Esophagus squamous epithelium (tissue), 4 donors: ENCODE measurements around the gene HELB.

ENCODE experiments used
- POLR2A ChIP-seq, 4 donors: fragments of 450-650 bp; IDR thresholded peaks; one replicate each; pipeline ENCODE4 v1.6.1; 2017; ENCODE audit warnings: antibody characterized with exemption in 4 of 4, mild to moderate bottlenecking in 4 of 4, moderate library complexity in 3 of 4
- TF ChIP-seq, protein P1 (sequence below), 6 experiments: fragments of 450-650 bp in 4 of 6; fragments of 200-600 bp in 2 of 6; sonication (generic) in 2 of 6; IDR thresholded peaks; one replicate each; pipeline ENCODE4 v1.5.1; 2016 to 2019; ENCODE audit warnings: antibody characterized with exemption in 6 of 6, mild to moderate bottlenecking in 4 of 6, moderate library complexity in 4 of 6

DNA sequence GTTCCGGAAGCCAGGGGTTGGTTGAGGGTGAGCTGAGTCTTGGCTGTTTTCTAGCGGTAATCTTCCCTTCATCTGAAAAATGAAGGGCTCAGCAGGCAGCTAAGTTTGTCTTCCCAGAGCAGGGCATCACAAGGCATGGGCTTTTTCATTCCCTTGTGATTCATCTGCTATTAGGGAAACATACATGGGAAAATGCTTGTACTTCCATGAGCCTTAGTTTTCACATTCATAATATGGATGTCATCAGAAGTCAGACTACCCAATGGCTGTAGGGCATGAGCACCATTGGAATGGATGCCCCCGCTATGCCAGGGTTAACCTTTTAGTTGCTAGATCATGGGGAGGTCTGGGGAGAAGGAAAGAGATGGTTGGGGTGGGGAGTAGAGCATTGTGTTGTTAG, 18.7 kb downstream of the HELB start:
- TF ChIP-seq, protein P1, sequence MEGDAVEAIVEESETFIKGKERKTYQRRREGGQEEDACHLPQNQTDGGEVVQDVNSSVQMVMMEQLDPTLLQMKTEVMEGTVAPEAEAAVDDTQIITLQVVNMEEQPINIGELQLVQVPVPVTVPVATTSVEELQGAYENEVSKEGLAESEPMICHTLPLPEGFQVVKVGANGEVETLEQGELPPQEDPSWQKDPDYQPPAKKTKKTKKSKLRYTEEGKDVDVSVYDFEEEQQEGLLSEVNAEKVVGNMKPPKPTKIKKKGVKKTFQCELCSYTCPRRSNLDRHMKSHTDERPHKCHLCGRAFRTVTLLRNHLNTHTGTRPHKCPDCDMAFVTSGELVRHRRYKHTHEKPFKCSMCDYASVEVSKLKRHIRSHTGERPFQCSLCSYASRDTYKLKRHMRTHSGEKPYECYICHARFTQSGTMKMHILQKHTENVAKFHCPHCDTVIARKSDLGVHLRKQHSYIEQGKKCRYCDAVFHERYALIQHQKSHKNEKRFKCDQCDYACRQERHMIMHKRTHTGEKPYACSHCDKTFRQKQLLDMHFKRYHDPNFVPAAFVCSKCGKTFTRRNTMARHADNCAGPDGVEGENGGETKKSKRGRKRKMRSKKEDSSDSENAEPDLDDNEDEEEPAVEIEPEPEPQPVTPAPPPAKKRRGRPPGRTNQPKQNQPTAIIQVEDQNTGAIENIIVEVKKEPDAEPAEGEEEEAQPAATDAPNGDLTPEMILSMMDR (IDR thresholded peaks at IDR 0.05): no peak
- no peak for TF ChIP-seq POLR2A (IDR thresholded peaks at IDR 0.05)
